Naive thymus-derived CD4-positive, alpha-beta T cell (primary cell): ENCODE data around the gene NF2. TPM values are rescaled to one million over a fixed set of nuclear protein-coding genes. Genes with fewer than 3 reads are reported as not detected.

Source experiments
- ATAC-seq: fragments of 150-1000 bp; cut with Tn5 transposase; 2 replicates; pipeline ENCODE4 v1.10.0; 2021; ENCODE audit warnings: mild to moderate bottlenecking, moderate library complexity
- CTCF ChIA-PET: fragments of 350-600 bp; sonication (Branson Sonifier 250); formaldehyde crosslinking; loops from one replicate; lab custom pipeline; 2021; ENCODE audit warnings: antibody characterized with exemption; lab: Charles Lee
- POLR2A ChIA-PET: fragments of 350-600 bp; sonication (Branson Sonifier 250); formaldehyde crosslinking; loops from one replicate; lab custom pipeline; 2021; ENCODE audit warnings: antibody characterized with exemption, inconsistent platforms; lab: Charles Lee
- DNase-seq, 9 donors: peaks; one replicate each; pipeline versions ENCODE4 v3.0.0 to v3.0.0-alpha.2; 2020 to 2022; ENCODE audit warnings: mixed read lengths in 1 of 9
- H3K27ac ChIP-seq: one replicate; pipeline ENCODE4 v1.7.0; 2013; ENCODE audit warnings: mild to moderate bottlenecking, low read depth, low read length, moderate library complexity
- H3K27me3 ChIP-seq, 2 donors: one replicate each; pipeline ENCODE4 v1.7.0; 2013; ENCODE audit warnings: low read length in 2 of 2, mild to moderate bottlenecking in 2 of 2, moderate library complexity in 2 of 2; ENCODE audit not compliant: control insufficient read depth in 2 of 2, insufficient read depth in 2 of 2
- H3K36me3 ChIP-seq, 3 experiments: 1 replicate in 2 of 3; 2 replicates in 1 of 3; pipeline ENCODE4 v1.7.0; 2013; ENCODE audit warnings: low read length in 3 of 3, mild to moderate bottlenecking in 3 of 3, moderate library complexity in 1 of 3; ENCODE audit not compliant: insufficient read depth in 3 of 3, control insufficient read depth in 2 of 3
- H3K4me1 ChIP-seq, 2 donors: one replicate each; pipeline ENCODE4 v1.7.0; 2013; ENCODE audit warnings: low read length in 2 of 2, mild to moderate bottlenecking in 2 of 2, moderate library complexity in 1 of 2; ENCODE audit not compliant: control insufficient read depth in 2 of 2, insufficient read depth in 2 of 2
- H3K4me3 ChIP-seq: 2 replicates; pipeline ENCODE4 v1.7.0; 2013; ENCODE audit warnings: mild to moderate bottlenecking, low read length
- H3K9me3 ChIP-seq, 3 experiments: 1 replicate in 2 of 3; 2 replicates in 1 of 3; pipeline ENCODE4 v1.7.0; 2013; ENCODE audit warnings: low read length in 3 of 3; ENCODE audit not compliant: control insufficient read depth in 2 of 3
- H3K27ac Mint-ChIP-seq, 9 donors: one replicate each; pipeline ENCODE4 v1.8.0; 2020 to 2022; ENCODE audit warnings: mixed read lengths in 9 of 9, mild to moderate bottlenecking in 8 of 9, moderate library complexity in 5 of 9, inconsistent platforms in 2 of 9
- H3K27me3 Mint-ChIP-seq, 5 donors: one replicate each; pipeline ENCODE4 v1.8.0; 2021 to 2022; ENCODE audit warnings: mixed read lengths in 5 of 5, mild to moderate bottlenecking in 1 of 5
- H3K36me3 Mint-ChIP-seq, 5 donors: one replicate each; pipeline ENCODE4 v1.8.0; 2020 to 2022; ENCODE audit warnings: mixed read lengths in 5 of 5, mild to moderate bottlenecking in 3 of 5, inconsistent platforms in 1 of 5
- H3K4me1 Mint-ChIP-seq, 7 donors: one replicate each; pipeline ENCODE4 v1.8.0; 2020 to 2022; ENCODE audit warnings: mixed read lengths in 7 of 7, mild to moderate bottlenecking in 3 of 7, inconsistent platforms in 1 of 7
- H3K4me3 Mint-ChIP-seq, 10 donors: one replicate each; pipeline ENCODE4 v1.8.0; 2020 to 2022; ENCODE audit warnings: mild to moderate bottlenecking in 10 of 10, mixed read lengths in 10 of 10, moderate library complexity in 6 of 10, inconsistent platforms in 2 of 10
- H3K9me3 Mint-ChIP-seq, 11 donors: one replicate each; pipeline ENCODE4 v1.8.0; 2020 to 2022; ENCODE audit warnings: mixed read lengths in 11 of 11, mild to moderate bottlenecking in 4 of 11, inconsistent platforms in 1 of 11, moderate library complexity in 1 of 11
- intact Hi-C, 2 donors: fragments of 100-400 bp; cut with micrococcal nuclease; formaldehyde crosslinking; loops; one replicate each; pipeline ENCODE4 v1.15.1; 2023
- polyA plus RNA-seq, 2 donors: library from polyadenylated mRNA; unstranded; fragments of 300-500 nt; fragmentation: Illumina TruSeq; gene quantifications; one replicate each; pipeline ENCODE4 v1.2.3, GENCODE V29; 2021
- total RNA-seq, 6 experiments: library from RNA in 5 of 6; stranded (reverse) in 5 of 6; gene quantifications; 1 replicate in 5 of 6; 2 replicates in 1 of 6; pipeline ENCODE4 v1.2.3 and lab custom pipeline; 2021 to 2026

Gene NF2
- total and polyA plus RNA-seq, 7 experiments from 2014 or later = 15.6 to 56.3 (median 27.6) TPM

- intact Hi-C loops = no loop called here
- Histone ChIP-seq H3K27ac (no peak overlapping the region), H3K9me3 (no peaks in the 10 kb centered on the region), H3K4me3 (no peak overlapping the region), H3K4me1 (no peaks in the 10 kb centered on the region), H3K36me3 (no peaks in the 10 kb centered on the region), H3K27me3 (no peaks in the 10 kb centered on the region)
- no peaks in the 10 kb centered on the region for H3K36me3 Mint-ChIP-seq
- ChIA-PET POLR2A (no interaction called here), CTCF (interaction anchor here (1.0 kb wide), 1 partner anchor 10 kb away, joined by 3 read pairs; no protein-coding TSS in a partner anchor)
- H3K27ac Mint-ChIP-seq = no peak overlapping the region
- ATAC-seq = peak; percentile 30
- peak overlapping the region in 1 of 10 donors; percentile 69 for H3K4me3 Mint-ChIP-seq
- H3K9me3 Mint-ChIP-seq = peaks cover 0 to 2% (median 0%) of the 10 kb centered on the region in 11 donors
- H3K4me1 Mint-ChIP-seq = no peaks in the 10 kb centered on the region
- H3K27me3 Mint-ChIP-seq = peaks cover 37 to 51% (median 40%) of the 10 kb centered on the region in 5 donors
- DNase-seq = peak in 1 of 9 donors; percentile 50
These were observed 113.5 kb downstream of the NF2 start for GRCh38 chr22:29716814-29717545.

GRCh38 chr22:29717789-29718188 is 114.4 kb downstream of the NF2 start:
- no peak overlapping the region for H3K4me3 ChIP-seq
- H3K4me1 ChIP-seq = no peaks in the 10 kb centered on the region
- CTCF ChIA-PET = no interaction called here
- H3K4me1 Mint-ChIP-seq = no peaks in the 10 kb centered on the region
- H3K36me3 Mint-ChIP-seq = no peaks in the 10 kb centered on the region
- H3K36me3 ChIP-seq = no peaks in the 10 kb centered on the region
- H3K9me3 Mint-ChIP-seq = peaks cover 0 to 2% (median 0%) of the 10 kb centered on the region in 11 donors
- H3K27ac ChIP-seq = no peak overlapping the region
- H3K27ac Mint-ChIP-seq = no peak overlapping the region
- no peak for DNase-seq
- intact Hi-C loops = no loop called here
- POLR2A ChIA-PET = no interaction called here
- peaks cover 37 to 51% (median 41%) of the 10 kb centered on the region in 5 donors for H3K27me3 Mint-ChIP-seq
- no peak overlapping the region for H3K4me3 Mint-ChIP-seq
- no peak for ATAC-seq
- no peaks in the 10 kb centered on the region for H3K27me3 ChIP-seq
- H3K9me3 ChIP-seq = no peaks in the 10 kb centered on the region

GRCh38 chr22:29718949-29719898 is 115.8 kb downstream of the NF2 start:
- DNase-seq = no peak
- POLR2A ChIA-PET = no interaction called here
- H3K4me3 Mint-ChIP-seq = peak overlapping the region in 4 of 10 donors; percentile 10 to 71 (median 56)

GRCh38 chr22:29719899-29720645 is 116.6 kb downstream of the NF2 start, which contains the start of gene CABP7:
Gene CABP7 (plus strand): TSS chr22:29720003. CDS start chr22:29720425, 422 bp downstream.
- Mint-ChIP-seq H3K27me3 (peaks cover 33 to 46% (median 40%) of the 10 kb centered on the region in 5 donors), H3K4me3 (peak within 1 kb of the TSS in 5 of 10 donors; percentile 10 to 71 (median 45)), H3K9me3 (peaks cover 0 to 2% (median 0%) of the 10 kb centered on the region in 11 donors), H3K4me1 (no peaks in the 10 kb centered on the region), H3K36me3 (no peaks in the 10 kb centered on the region), H3K27ac (no peak within 1 kb of the TSS)
- ATAC-seq (no peak), DNase-seq (peak in 1 of 9 donors; percentile 34)
- CTCF ChIA-PET = no interaction called here
- H3K4me1 ChIP-seq = no peaks in the 10 kb centered on the region
- POLR2A ChIA-PET = no interaction called here
- no peak within 1 kb of the TSS for H3K27ac ChIP-seq
- H3K9me3 ChIP-seq = no peaks in the 10 kb centered on the region
- H3K27me3 ChIP-seq = no peaks in the 10 kb centered on the region
- intact Hi-C loops = no loop called here
- no peak within 1 kb of the TSS for H3K4me3 ChIP-seq
- no peaks in the 10 kb centered on the region for H3K36me3 ChIP-seq

More at GRCh38 chr22:29718949-29719898, 115.8 kb downstream of the NF2 start:
- Histone ChIP-seq H3K27ac (no peak overlapping the region), H3K27me3 (no peaks in the 10 kb centered on the region), H3K4me3 (no peak overlapping the region), H3K36me3 (no peaks in the 10 kb centered on the region), H3K4me1 (no peaks in the 10 kb centered on the region), H3K9me3 (no peaks in the 10 kb centered on the region)
- H3K27ac Mint-ChIP-seq = no peak overlapping the region
- CTCF ChIA-PET = no interaction called here
- H3K27me3 Mint-ChIP-seq = peaks cover 37 to 51% (median 41%) of the 10 kb centered on the region in 5 donors
- no peaks in the 10 kb centered on the region for H3K36me3 Mint-ChIP-seq
- intact Hi-C loops = no loop called here
- H3K9me3 Mint-ChIP-seq = peaks cover 0 to 2% (median 0%) of the 10 kb centered on the region in 11 donors
- ATAC-seq = no peak
- no peaks in the 10 kb centered on the region for H3K4me1 Mint-ChIP-seq

GRCh38 chr22:29720811-29721323 is 117.4 kb downstream of the NF2 start:
- Mint-ChIP-seq H3K36me3 (no peaks in the 10 kb centered on the region), H3K27ac (no peak overlapping the region), H3K9me3 (peaks cover 0 to 2% (median 0%) of the 10 kb centered on the region in 11 donors), H3K4me1 (no peaks in the 10 kb centered on the region), H3K4me3 (peak overlapping the region in 1 of 10 donors; percentile 59), H3K27me3 (peaks cover 33 to 43% (median 38%) of the 10 kb centered on the region in 5 donors)
- Histone ChIP-seq H3K36me3 (no peaks in the 10 kb centered on the region), H3K27me3 (no peaks in the 10 kb centered on the region), H3K27ac (no peak overlapping the region), H3K4me3 (no peak overlapping the region), H3K9me3 (no peaks in the 10 kb centered on the region), H3K4me1 (no peaks in the 10 kb centered on the region)
- ChIA-PET POLR2A (no interaction called here), CTCF (no interaction called here)
- DNase-seq = no peak
- ATAC-seq = no peak
- intact Hi-C loops = no loop called here

- no peaks in the 10 kb centered on the region for H3K4me1 Mint-ChIP-seq
- POLR2A ChIA-PET = no interaction called here
- intact Hi-C loops = no loop called here
- H3K4me3 Mint-ChIP-seq = no peak overlapping the region
- Histone ChIP-seq H3K9me3 (no peaks in the 10 kb centered on the region), H3K27me3 (no peaks in the 10 kb centered on the region), H3K4me3 (no peak overlapping the region), H3K36me3 (no peaks in the 10 kb centered on the region), H3K27ac (no peak overlapping the region), H3K4me1 (no peaks in the 10 kb centered on the region)
- peaks cover 0 to 2% (median 0%) of the 10 kb centered on the region in 11 donors for H3K9me3 Mint-ChIP-seq
- H3K36me3 Mint-ChIP-seq = no peaks in the 10 kb centered on the region
- no peak overlapping the region for H3K27ac Mint-ChIP-seq
- peaks cover 20 to 33% (median 27%) of the 10 kb centered on the region in 5 donors for H3K27me3 Mint-ChIP-seq
- DNase-seq (no peak), ATAC-seq (no peak)
- CTCF ChIA-PET = no interaction called here
These were observed 118.7 kb downstream of the NF2 start for GRCh38 chr22:29722151-29722550.
